Raji (cell line): ENCODE measurements around the gene RIPK3.
A peak's percentile ranks its signal among the peaks of the same experiment; 100 is the strongest.

Source experiments
- POLR2A ChIP-seq: IDR thresholded peaks from 2 replicates; pipeline ENCODE4 v1.6.1; 2011; ENCODE audit warnings: low read depth, low read length, control low read depth; ENCODE audit not compliant: insufficient read depth

RIPK3 gene

GRCh38 chr14:24309538-24310264 is 30.1 kb downstream of the RIPK3 start, which contains the start of gene LTB4R2:
Gene LTB4R2 (plus strand): TSS chr14:24310140. CDS start chr14:24310665, 525 bp downstream.
- TF ChIP-seq POLR2A, result no peak

- TF ChIP-seq POLR2A, result no peak
Observed at GRCh38 chr14:24308342-24309124, 31.3 kb downstream of the RIPK3 start.

- TF ChIP-seq POLR2A, result no peak
Observed at GRCh38 chr14:24307575-24308341, 32.0 kb downstream of the RIPK3 start, which contains the start of gene CIDEB. Gene CIDEB (minus strand): TSS chr14:24307977. CDS start chr14:24307858, 119 bp downstream.

GRCh38 chr14:24307156-24307574 is 32.6 kb downstream of the RIPK3 start:
- TF ChIP-seq POLR2A, result no peak

GRCh38 chr14:24304019-24304387 is 35.8 kb downstream of the RIPK3 start:
- no peak for TF ChIP-seq POLR2A

GRCh38 chr14:24300326-24300980 is 39.3 kb downstream of the RIPK3 start:
- no peak for TF ChIP-seq POLR2A

GRCh38 chr14:24299255-24300191 is 40.3 kb downstream of the RIPK3 start, which contains the start of the genes DHRS1 and NOP9:
Gene DHRS1 (minus strand): TSS chr14:24299780. CDS start chr14:24299106, 674 bp downstream.
Gene NOP9 (plus strand): TSS chr14:24299850. CDS start chr14:24299955, 105 bp downstream.
- TF ChIP-seq POLR2A, result peak; percentile 82

- no peak for TF ChIP-seq POLR2A
Observed at GRCh38 chr14:24298892-24299254, 40.9 kb downstream of the RIPK3 start.

- TF ChIP-seq POLR2A, result no peak
Observed at GRCh38 chr14:24297190-24297964, 42.4 kb downstream of the RIPK3 start.

- no peak for TF ChIP-seq POLR2A
Observed at GRCh38 chr14:24296341-24297157, 43.2 kb downstream of the RIPK3 start.

- no peak for TF ChIP-seq POLR2A
Observed at GRCh38 chr14:24293525-24293924, 46.3 kb downstream of the RIPK3 start.
